ENCODE results near the gene RPRD2. TPM values are rescaled to one million over a fixed set of nuclear protein-coding genes. Genes with fewer than 3 reads are reported as not detected.

RPRD2 gene
- polyA plus RNA-seq, 2 donors = 7.1 to 8.9 TPM

GRCh38 chr1:150477733-150478132, 113.8 kb downstream of the RPRD2 start:
- Histone ChIP-seq H3K27ac (ENCODE audit: low read depth in 2 of 2, low read length in 1 of 2) (peak overlapping the region in 1 of 2 donors; percentile 87), H3K36me3 (ENCODE audit: control insufficient read depth in 2 of 2, insufficient read depth in 2 of 2, low read length in 1 of 2) (peaks cover 2 to 4% of the 10 kb centered on the region in 2 donors), H3K9me3 (ENCODE audit: control insufficient read depth in 2 of 2, insufficient read depth in 1 of 2, low read depth in 1 of 2, low read length in 1 of 2) (peaks cover 0 to 2% of the 10 kb centered on the region in 2 donors), H3K4me1 (ENCODE audit: control insufficient read depth in 2 of 2, insufficient read depth in 2 of 2, low read length in 1 of 2) (no peaks in the 10 kb centered on the region), H3K4me3 (ENCODE audit: low read depth in 1 of 2, low read length in 2 of 2) (no peak overlapping the region), H3K27me3 (ENCODE audit: control insufficient read depth in 1 of 2, insufficient read depth in 2 of 2, low read length in 2 of 2) (no peaks in the 10 kb centered on the region)
- WGBS, 2 donors = 29 to 36% methylated on average over 4 of the region's 4 CpGs

GRCh38 chr1:150479370-150479769, 115.4 kb downstream of the RPRD2 start:
- H3K27ac ChIP-seq (ENCODE audit: low read depth in 2 of 2, low read length in 1 of 2) = peak overlapping the region; percentile 3 to 33
- no peak overlapping the region for H3K4me3 ChIP-seq (ENCODE audit: low read depth in 1 of 2, low read length in 2 of 2)
- no peaks in the 10 kb centered on the region for H3K27me3 ChIP-seq (ENCODE audit: control insufficient read depth in 1 of 2, insufficient read depth in 2 of 2, low read length in 2 of 2)
- H3K36me3 ChIP-seq (ENCODE audit: control insufficient read depth in 2 of 2, insufficient read depth in 2 of 2, low read length in 1 of 2) = no peaks in the 10 kb centered on the region
- no peaks in the 10 kb centered on the region for H3K9me3 ChIP-seq (ENCODE audit: control insufficient read depth in 2 of 2, insufficient read depth in 1 of 2, low read depth in 1 of 2, low read length in 1 of 2)
- no peaks in the 10 kb centered on the region for H3K4me1 ChIP-seq (ENCODE audit: control insufficient read depth in 2 of 2, insufficient read depth in 2 of 2, low read length in 1 of 2)
- 72 to 73% methylated on average over 4 of the region's 4 CpGs for WGBS, 2 donors

- Histone ChIP-seq H3K4me3 (ENCODE audit: low read depth in 1 of 2, low read length in 2 of 2) (no peak overlapping the region), H3K27me3 (ENCODE audit: control insufficient read depth in 1 of 2, insufficient read depth in 2 of 2, low read length in 2 of 2) (no peaks in the 10 kb centered on the region), H3K36me3 (ENCODE audit: control insufficient read depth in 2 of 2, insufficient read depth in 2 of 2, low read length in 1 of 2) (no peaks in the 10 kb centered on the region), H3K9me3 (ENCODE audit: control insufficient read depth in 2 of 2, insufficient read depth in 1 of 2, low read depth in 1 of 2, low read length in 1 of 2) (no peaks in the 10 kb centered on the region), H3K4me1 (ENCODE audit: control insufficient read depth in 2 of 2, insufficient read depth in 2 of 2, low read length in 1 of 2) (no peaks in the 10 kb centered on the region), H3K27ac (ENCODE audit: low read depth in 2 of 2, low read length in 1 of 2) (no peak overlapping the region)
- 48 to 51% methylated on average over 2 of the region's 2 CpGs for WGBS, 2 donors
Measured at GRCh38 chr1:150479927-150480352, 116.0 kb downstream of the RPRD2 start.

GRCh38 chr1:150484431-150484830, 120.5 kb downstream of the RPRD2 start:
- Histone ChIP-seq H3K4me3 (ENCODE audit: low read depth in 1 of 2, low read length in 2 of 2) (peak overlapping the region in 1 of 2 donors; percentile 15), H3K27ac (ENCODE audit: low read depth in 2 of 2, low read length in 1 of 2) (peak overlapping the region; percentile 57 to 81), H3K27me3 (ENCODE audit: control insufficient read depth in 1 of 2, insufficient read depth in 2 of 2, low read length in 2 of 2) (no peaks in the 10 kb centered on the region), H3K9me3 (ENCODE audit: control insufficient read depth in 2 of 2, insufficient read depth in 1 of 2, low read depth in 1 of 2, low read length in 1 of 2) (no peaks in the 10 kb centered on the region), H3K4me1 (ENCODE audit: control insufficient read depth in 2 of 2, insufficient read depth in 2 of 2, low read length in 1 of 2) (no peaks in the 10 kb centered on the region), H3K36me3 (ENCODE audit: control insufficient read depth in 2 of 2, insufficient read depth in 2 of 2, low read length in 1 of 2) (no peaks in the 10 kb centered on the region)
- 70 to 72% methylated on average over 5 of the region's 5 CpGs for WGBS, 2 donors

GRCh38 chr1:150484861-150485260, 120.9 kb downstream of the RPRD2 start:
- H3K9me3 ChIP-seq (ENCODE audit: control insufficient read depth in 2 of 2, insufficient read depth in 1 of 2, low read depth in 1 of 2, low read length in 1 of 2) = no peaks in the 10 kb centered on the region
- WGBS, 2 donors = 14 to 16% methylated on average over 2 of the region's 2 CpGs

GRCh38 chr1:150486966-150487762, 123.2 kb downstream of the RPRD2 start, which contains the start of gene TARS2:
Gene TARS2, plus strand, starts transcription at chr1:150487419. Its CDS starts 32 bp downstream, at chr1:150487451.
- H3K9me3 ChIP-seq (ENCODE audit: control insufficient read depth in 2 of 2, insufficient read depth in 1 of 2, low read depth in 1 of 2, low read length in 1 of 2) = no peaks in the 10 kb centered on the region
- H3K4me1 ChIP-seq (ENCODE audit: control insufficient read depth in 2 of 2, insufficient read depth in 2 of 2, low read length in 1 of 2) = no peaks in the 10 kb centered on the region
- H3K27me3 ChIP-seq (ENCODE audit: control insufficient read depth in 1 of 2, insufficient read depth in 2 of 2, low read length in 2 of 2) = no peaks in the 10 kb centered on the region
- peak within 1 kb of the TSS; percentile 56 to 86 for H3K4me3 ChIP-seq (ENCODE audit: low read depth in 1 of 2, low read length in 2 of 2)
- peak within 1 kb of the TSS; percentile 82 to 91 for H3K27ac ChIP-seq (ENCODE audit: low read depth in 2 of 2, low read length in 1 of 2)
- H3K36me3 ChIP-seq (ENCODE audit: control insufficient read depth in 2 of 2, insufficient read depth in 2 of 2, low read length in 1 of 2) = peaks cover 5 to 11% of the 10 kb centered on the region in 2 donors
- 0 to 1% methylated on average over 30 of the region's 30 CpGs for WGBS, 2 donors

More at GRCh38 chr1:150484861-150485260, 120.9 kb downstream of the RPRD2 start:
- peak overlapping the region; percentile 57 to 81 for H3K27ac ChIP-seq (ENCODE audit: low read depth in 2 of 2, low read length in 1 of 2)
- no peaks in the 10 kb centered on the region for H3K4me1 ChIP-seq (ENCODE audit: control insufficient read depth in 2 of 2, insufficient read depth in 2 of 2, low read length in 1 of 2)
- no peaks in the 10 kb centered on the region for H3K27me3 ChIP-seq (ENCODE audit: control insufficient read depth in 1 of 2, insufficient read depth in 2 of 2, low read length in 2 of 2)
- H3K4me3 ChIP-seq (ENCODE audit: low read depth in 1 of 2, low read length in 2 of 2) = peak overlapping the region in 1 of 2 donors; percentile 15
- no peaks in the 10 kb centered on the region for H3K36me3 ChIP-seq (ENCODE audit: control insufficient read depth in 2 of 2, insufficient read depth in 2 of 2, low read length in 1 of 2)

GRCh38 chr1:150487763-150488115, 123.8 kb downstream of the RPRD2 start:
- Histone ChIP-seq H3K27me3 (ENCODE audit: control insufficient read depth in 1 of 2, insufficient read depth in 2 of 2, low read length in 2 of 2) (no peaks in the 10 kb centered on the region), H3K4me1 (ENCODE audit: control insufficient read depth in 2 of 2, insufficient read depth in 2 of 2, low read length in 1 of 2) (no peaks in the 10 kb centered on the region), H3K4me3 (ENCODE audit: low read depth in 1 of 2, low read length in 2 of 2) (peak overlapping the region; percentile 56 to 86), H3K9me3 (ENCODE audit: control insufficient read depth in 2 of 2, insufficient read depth in 1 of 2, low read depth in 1 of 2, low read length in 1 of 2) (no peaks in the 10 kb centered on the region), H3K27ac (ENCODE audit: low read depth in 2 of 2, low read length in 1 of 2) (peak overlapping the region; percentile 14 to 91), H3K36me3 (ENCODE audit: control insufficient read depth in 2 of 2, insufficient read depth in 2 of 2, low read length in 1 of 2) (peaks cover 6 to 11% of the 10 kb centered on the region in 2 donors)
- 2 to 3% methylated on average over 7 of the region's 7 CpGs for WGBS, 2 donors

- H3K27me3 ChIP-seq (ENCODE audit: control insufficient read depth in 1 of 2, insufficient read depth in 2 of 2, low read length in 2 of 2) = no peaks in the 10 kb centered on the region
- H3K36me3 ChIP-seq (ENCODE audit: control insufficient read depth in 2 of 2, insufficient read depth in 2 of 2, low read length in 1 of 2) = peaks cover 16 to 22% of the 10 kb centered on the region in 2 donors
- 83 to 88% methylated on average over 8 of the region's 8 CpGs for WGBS, 2 donors
- H3K27ac ChIP-seq (ENCODE audit: low read depth in 2 of 2, low read length in 1 of 2) = peak overlapping the region; percentile 42 to 60
- no peaks in the 10 kb centered on the region for H3K9me3 ChIP-seq (ENCODE audit: control insufficient read depth in 2 of 2, insufficient read depth in 1 of 2, low read depth in 1 of 2, low read length in 1 of 2)
- no peaks in the 10 kb centered on the region for H3K4me1 ChIP-seq (ENCODE audit: control insufficient read depth in 2 of 2, insufficient read depth in 2 of 2, low read length in 1 of 2)
- H3K4me3 ChIP-seq (ENCODE audit: low read depth in 1 of 2, low read length in 2 of 2) = no peak overlapping the region
Measured at GRCh38 chr1:150493175-150493574, 129.2 kb downstream of the RPRD2 start.

- 96 to 97% methylated on average over 10 of the region's 10 CpGs for WGBS, 2 donors
- H3K27me3 ChIP-seq (ENCODE audit: control insufficient read depth in 1 of 2, insufficient read depth in 2 of 2, low read length in 2 of 2) = no peaks in the 10 kb centered on the region
- H3K27ac ChIP-seq (ENCODE audit: low read depth in 2 of 2, low read length in 1 of 2) = no peak overlapping the region
- no peaks in the 10 kb centered on the region for H3K9me3 ChIP-seq (ENCODE audit: control insufficient read depth in 2 of 2, insufficient read depth in 1 of 2, low read depth in 1 of 2, low read length in 1 of 2)
- no peak overlapping the region for H3K4me3 ChIP-seq (ENCODE audit: low read depth in 1 of 2, low read length in 2 of 2)
- H3K36me3 ChIP-seq (ENCODE audit: control insufficient read depth in 2 of 2, insufficient read depth in 2 of 2, low read length in 1 of 2) = peaks cover 12 to 20% of the 10 kb centered on the region in 2 donors
- H3K4me1 ChIP-seq (ENCODE audit: control insufficient read depth in 2 of 2, insufficient read depth in 2 of 2, low read length in 1 of 2) = no peaks in the 10 kb centered on the region
Measured at GRCh38 chr1:150498342-150498741, 134.4 kb downstream of the RPRD2 start.

GRCh38 chr1:150505431-150505830, 141.5 kb downstream of the RPRD2 start:
- peaks cover 2% of the 10 kb centered on the region in 2 donors for H3K4me1 ChIP-seq (ENCODE audit: control insufficient read depth in 2 of 2, insufficient read depth in 2 of 2, low read length in 1 of 2)
- no peak overlapping the region for H3K4me3 ChIP-seq (ENCODE audit: low read depth in 1 of 2, low read length in 2 of 2)
- WGBS, 2 donors = 88% methylated on average over 6 of the region's 6 CpGs
- no peak overlapping the region for H3K27ac ChIP-seq (ENCODE audit: low read depth in 2 of 2, low read length in 1 of 2)
- H3K9me3 ChIP-seq (ENCODE audit: control insufficient read depth in 2 of 2, insufficient read depth in 1 of 2, low read depth in 1 of 2, low read length in 1 of 2) = no peaks in the 10 kb centered on the region
- H3K27me3 ChIP-seq (ENCODE audit: control insufficient read depth in 1 of 2, insufficient read depth in 2 of 2, low read length in 2 of 2) = no peaks in the 10 kb centered on the region
- H3K36me3 ChIP-seq (ENCODE audit: control insufficient read depth in 2 of 2, insufficient read depth in 2 of 2, low read length in 1 of 2) = peaks cover 8 to 18% of the 10 kb centered on the region in 2 donors

Data from esophagus (tissue), 2 donors.